Measurements from ENCODE around the gene RPRD1B.

RPRD1B gene

GRCh38 chr20:38075161-38075998 lies 41.8 kb downstream of the RPRD1B start:
- TF ChIP-seq CTCF (IDR thresholded peaks at IDR 0.05; ENCODE audit: low read depth, low read length): no peak
- H3K4me3 ChIP-seq (ENCODE audit: low read depth, low read length): no peak overlapping the region

DNA sequence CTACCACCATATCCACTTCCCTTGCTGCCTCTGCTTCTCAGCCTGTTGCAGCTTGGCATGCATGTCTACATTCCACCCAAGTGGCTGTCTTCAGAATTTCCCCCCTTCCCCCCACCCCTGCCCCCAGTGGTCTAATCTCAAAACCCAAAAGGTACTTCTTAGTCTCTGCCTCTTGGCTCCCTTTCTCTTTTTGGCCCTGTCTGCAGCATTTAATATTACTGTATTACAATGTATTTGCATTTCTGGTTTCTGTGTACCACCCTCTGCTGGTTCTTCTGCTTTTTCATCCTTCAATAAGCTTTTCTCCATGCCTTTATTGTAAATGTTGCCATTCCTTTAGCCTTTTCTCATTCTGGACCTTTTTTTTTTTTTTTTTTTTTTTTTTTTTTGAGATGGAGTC lies 43.0 kb downstream of the RPRD1B start:
- TF ChIP-seq CTCF (IDR thresholded peaks at IDR 0.05; ENCODE audit: low read depth, low read length): no peak
- no peak overlapping the region for H3K4me3 ChIP-seq (ENCODE audit: low read depth, low read length)

DNA sequence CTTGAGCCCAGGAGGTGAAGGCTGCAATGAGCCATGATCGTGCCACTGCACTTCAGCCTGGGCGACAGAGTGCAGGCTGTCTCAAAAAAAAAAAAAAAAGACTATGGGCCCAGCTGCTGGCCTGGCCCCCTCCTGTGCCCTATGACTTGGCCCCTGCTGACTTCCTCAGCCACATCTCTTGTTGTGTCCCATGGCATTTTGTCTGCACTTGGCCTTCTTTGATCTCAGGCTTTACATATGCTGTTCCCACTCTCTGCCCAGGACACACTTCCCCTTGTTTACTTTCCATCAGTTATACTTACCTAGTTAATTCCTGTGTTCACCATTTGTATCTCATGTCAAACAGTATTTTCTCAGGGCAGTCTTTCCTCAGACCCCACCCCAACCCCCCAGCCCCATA lies 44.5 kb downstream of the RPRD1B start:
- no peak overlapping the region for H3K4me3 ChIP-seq (ENCODE audit: low read depth, low read length)
- TF ChIP-seq CTCF (IDR thresholded peaks at IDR 0.05; ENCODE audit: low read depth, low read length): no peak

GRCh38 chr20:38079353-38079752 lies 45.8 kb downstream of the RPRD1B start:
- no peak for TF ChIP-seq CTCF (IDR thresholded peaks at IDR 0.05; ENCODE audit: low read depth, low read length)
- no peak overlapping the region for H3K4me3 ChIP-seq (ENCODE audit: low read depth, low read length)

- no peak overlapping the region for H3K4me3 ChIP-seq (ENCODE audit: low read depth, low read length)
- no peak for TF ChIP-seq CTCF (IDR thresholded peaks at IDR 0.05; ENCODE audit: low read depth, low read length)
Observed at GRCh38 chr20:38081575-38081974, 48.0 kb downstream of the RPRD1B start.

GRCh38 chr20:38082894-38083293 lies 49.3 kb downstream of the RPRD1B start:
- H3K4me3 ChIP-seq (ENCODE audit: low read depth, low read length): no peak overlapping the region
- TF ChIP-seq CTCF (IDR thresholded peaks at IDR 0.05; ENCODE audit: low read depth, low read length): no peak

GRCh38 chr20:38083338-38084048 lies 49.9 kb downstream of the RPRD1B start:
- no peak overlapping the region for H3K4me3 ChIP-seq (ENCODE audit: low read depth, low read length)
- TF ChIP-seq CTCF (IDR thresholded peaks at IDR 0.05; ENCODE audit: low read depth, low read length): no peak
